ENCODE data around the gene ZNF888.
"Not testable (repeated sequence)": the region's sequence is repeated elsewhere in the genome, so short reads cannot be mapped to it uniquely, and the experiment has no call there.

ZNF888 gene

DNA sequence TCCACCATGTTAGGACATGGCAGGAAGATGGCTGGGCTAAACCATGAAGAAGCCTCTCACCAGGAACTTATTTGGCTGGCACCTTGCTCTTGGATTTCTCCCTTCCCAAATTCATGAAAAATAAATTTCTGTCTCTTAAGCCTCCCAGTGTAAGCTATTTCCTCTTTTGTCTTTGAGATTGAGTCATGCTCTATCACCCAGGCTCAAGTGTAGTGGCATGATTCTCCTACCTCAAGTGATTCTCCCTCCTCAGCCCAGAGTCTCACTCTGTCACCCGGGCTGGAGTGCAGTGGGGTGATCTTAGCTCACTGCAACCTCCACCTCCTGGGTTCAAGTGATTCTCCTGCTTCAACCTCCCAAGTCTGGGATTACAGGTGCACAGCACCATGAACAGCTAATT lies 12.6 kb downstream of the ZNF888 start:
- Histone ChIP-seq H3K27me3 (ENCODE audit: control insufficient read depth, low read length) (no peaks in the 10 kb centered on the region), H3K4me1 (ENCODE audit: control insufficient read depth, low read length) (no peaks in the 10 kb centered on the region), H4K20me1 (ENCODE audit: control insufficient read depth, insufficient read depth, low read depth, low read length) (no peaks in the 10 kb centered on the region), H3K79me2 (ENCODE audit: control insufficient read depth, low read length) (no peaks in the 10 kb centered on the region), H3K27ac (ENCODE audit: low read depth, low read length) (no peak overlapping the region), H3F3A (ENCODE audit: control insufficient read depth, insufficient read depth) (no peaks in the 10 kb centered on the region), H3K36me3 (ENCODE audit: control insufficient read depth, low read length) (peaks cover 37% of the 10 kb centered on the region), H3K4me3 (ENCODE audit: low read length) (no peak overlapping the region), H3K4me2 (ENCODE audit: low read length) (no peak overlapping the region), H3K9me3 (ENCODE audit: control insufficient read depth, insufficient read depth, low read length) (no peaks in the 10 kb centered on the region), H3K9me2 (replicated peaks; ENCODE audit: control insufficient read depth, low read length) (no peaks in the 10 kb centered on the region)
- TF ChIP-seq EZH2phosphoT487 (IDR thresholded peaks at IDR 0.05; ENCODE audit: borderline replicate concordance, low read length): no peak
- TF ChIP-seq, protein P1, sequence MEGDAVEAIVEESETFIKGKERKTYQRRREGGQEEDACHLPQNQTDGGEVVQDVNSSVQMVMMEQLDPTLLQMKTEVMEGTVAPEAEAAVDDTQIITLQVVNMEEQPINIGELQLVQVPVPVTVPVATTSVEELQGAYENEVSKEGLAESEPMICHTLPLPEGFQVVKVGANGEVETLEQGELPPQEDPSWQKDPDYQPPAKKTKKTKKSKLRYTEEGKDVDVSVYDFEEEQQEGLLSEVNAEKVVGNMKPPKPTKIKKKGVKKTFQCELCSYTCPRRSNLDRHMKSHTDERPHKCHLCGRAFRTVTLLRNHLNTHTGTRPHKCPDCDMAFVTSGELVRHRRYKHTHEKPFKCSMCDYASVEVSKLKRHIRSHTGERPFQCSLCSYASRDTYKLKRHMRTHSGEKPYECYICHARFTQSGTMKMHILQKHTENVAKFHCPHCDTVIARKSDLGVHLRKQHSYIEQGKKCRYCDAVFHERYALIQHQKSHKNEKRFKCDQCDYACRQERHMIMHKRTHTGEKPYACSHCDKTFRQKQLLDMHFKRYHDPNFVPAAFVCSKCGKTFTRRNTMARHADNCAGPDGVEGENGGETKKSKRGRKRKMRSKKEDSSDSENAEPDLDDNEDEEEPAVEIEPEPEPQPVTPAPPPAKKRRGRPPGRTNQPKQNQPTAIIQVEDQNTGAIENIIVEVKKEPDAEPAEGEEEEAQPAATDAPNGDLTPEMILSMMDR (IDR thresholded peaks at IDR 0.05; ENCODE audit: low read depth, low read length, poor library complexity, severe bottlenecking): no peak

DNA sequence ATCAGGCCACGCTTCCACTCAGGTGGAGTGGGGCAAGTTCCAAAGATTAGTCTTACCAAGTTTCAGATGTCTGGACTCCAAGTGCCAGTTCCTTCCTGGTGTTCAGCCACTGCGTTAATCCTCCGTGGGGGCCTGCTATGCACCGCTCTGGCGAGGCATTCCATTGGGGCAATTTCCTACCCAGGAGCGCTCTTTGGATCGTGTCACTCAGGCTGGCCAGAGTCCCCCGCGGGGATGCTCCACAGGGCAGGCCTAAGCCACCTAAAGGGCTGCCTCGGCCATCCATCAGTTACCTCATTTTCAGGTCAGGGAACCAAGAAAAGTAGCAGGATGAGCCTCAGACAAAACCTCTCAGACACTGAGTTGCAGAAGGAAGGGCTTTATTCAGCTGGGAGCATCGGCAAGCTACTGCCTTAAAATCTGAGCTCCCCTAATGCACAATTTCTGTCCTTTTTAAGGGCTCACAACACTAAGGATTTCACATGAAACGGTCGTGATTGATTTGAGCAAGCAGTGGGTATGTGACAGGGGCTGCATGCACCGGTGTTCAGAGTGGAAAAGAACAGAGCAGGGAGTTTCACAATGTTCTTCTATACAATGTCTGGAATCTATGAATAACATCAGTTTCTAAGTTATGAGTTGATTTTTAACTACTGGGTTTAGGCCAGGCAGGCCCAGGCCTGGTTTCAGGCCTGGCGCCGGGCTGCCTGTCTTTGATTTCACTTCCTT lies 19.0 kb downstream of the ZNF888 start:
- H3K79me2 ChIP-seq (ENCODE audit: control insufficient read depth, low read length); H3K27me3 ChIP-seq (ENCODE audit: control insufficient read depth, low read length); H4K20me1 ChIP-seq (ENCODE audit: control insufficient read depth, insufficient read depth, low read depth, low read length); H3K4me1 ChIP-seq (ENCODE audit: control insufficient read depth, low read length); H3K4me3 ChIP-seq (ENCODE audit: low read length); H3K9me3 ChIP-seq (ENCODE audit: control insufficient read depth, insufficient read depth, low read length); H3K9me2 ChIP-seq (replicated peaks; ENCODE audit: control insufficient read depth, low read length); H3K27ac ChIP-seq (ENCODE audit: low read depth, low read length); H3F3A ChIP-seq (ENCODE audit: control insufficient read depth, insufficient read depth); H3K4me2 ChIP-seq (ENCODE audit: low read length): not testable (repeated sequence)
- peaks cover 28% of the 10 kb centered on the region for H3K36me3 ChIP-seq (ENCODE audit: control insufficient read depth, low read length)

DNA sequence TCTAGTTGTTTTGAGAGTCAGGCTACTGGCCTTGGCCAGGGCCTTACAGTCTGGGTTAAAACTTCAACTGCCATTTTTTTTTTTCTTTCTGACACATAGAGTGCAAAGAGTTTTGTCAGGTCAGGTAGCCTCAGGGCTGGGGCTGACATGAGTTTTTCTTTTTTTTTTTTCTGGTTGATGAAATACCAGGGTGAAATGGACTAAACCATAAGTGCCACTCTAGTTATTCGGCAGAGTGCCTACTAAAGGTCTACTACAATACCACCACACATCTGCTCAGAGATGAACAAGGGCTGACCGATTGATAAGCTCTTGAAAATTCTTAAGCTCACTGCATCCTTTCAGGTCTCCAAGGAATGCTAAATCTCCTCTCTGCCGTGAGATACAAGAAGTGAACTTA lies 21.4 kb downstream of the ZNF888 start:
- no peak overlapping the region for H3K27ac ChIP-seq (ENCODE audit: low read depth, low read length)
- H4K20me1 ChIP-seq (ENCODE audit: control insufficient read depth, insufficient read depth, low read depth, low read length): no peaks in the 10 kb centered on the region
- peaks cover 13% of the 10 kb centered on the region for H3K36me3 ChIP-seq (ENCODE audit: control insufficient read depth, low read length)
- no peak overlapping the region for H3K4me3 ChIP-seq (ENCODE audit: low read length)
- H3K27me3 ChIP-seq (ENCODE audit: control insufficient read depth, low read length): no peaks in the 10 kb centered on the region
- H3K9me2 ChIP-seq (replicated peaks; ENCODE audit: control insufficient read depth, low read length): no peaks in the 10 kb centered on the region
- H3K4me2 ChIP-seq (ENCODE audit: low read length): no peak overlapping the region
- H3K9me3 ChIP-seq (ENCODE audit: control insufficient read depth, insufficient read depth, low read length): no peaks in the 10 kb centered on the region; the same call in 1 of the 2 replicates
- no peaks in the 10 kb centered on the region for H3F3A ChIP-seq (ENCODE audit: control insufficient read depth, insufficient read depth)
- TF ChIP-seq EZH2phosphoT487 (IDR thresholded peaks at IDR 0.05; ENCODE audit: borderline replicate concordance, low read length): no peak
- TF ChIP-seq, protein P1 (IDR thresholded peaks at IDR 0.05; ENCODE audit: low read depth, low read length, poor library complexity, severe bottlenecking): no peak
- H3K79me2 ChIP-seq (ENCODE audit: control insufficient read depth, low read length): peaks cover 5% of the 10 kb centered on the region
- peaks cover 8% of the 10 kb centered on the region for H3K4me1 ChIP-seq (ENCODE audit: control insufficient read depth, low read length)

DNA sequence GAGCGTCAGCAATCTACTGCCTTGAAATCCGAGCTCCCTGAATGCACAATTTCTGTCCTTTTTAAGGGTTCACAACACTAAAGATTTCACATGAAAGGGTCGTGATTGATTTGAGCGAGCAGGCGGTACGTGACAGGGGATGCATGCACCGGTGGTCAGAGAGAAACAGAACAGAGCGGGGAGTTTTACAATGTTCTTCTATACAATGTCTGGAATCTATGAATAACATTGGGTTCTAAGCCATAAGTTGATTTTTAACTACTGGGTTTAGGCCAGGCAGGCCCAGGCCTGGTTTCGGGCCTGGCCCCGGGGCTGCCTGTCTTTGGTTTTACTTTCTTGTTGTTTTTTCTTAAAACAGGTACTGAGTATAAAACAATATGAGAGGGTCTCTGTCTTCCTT lies 24.6 kb downstream of the ZNF888 start:
- not testable (repeated sequence) for H3K9me3 ChIP-seq (ENCODE audit: control insufficient read depth, insufficient read depth, low read length); H3K36me3 ChIP-seq (ENCODE audit: control insufficient read depth, low read length); H3K27ac ChIP-seq (ENCODE audit: low read depth, low read length); H4K20me1 ChIP-seq (ENCODE audit: control insufficient read depth, insufficient read depth, low read depth, low read length); H3K27me3 ChIP-seq (ENCODE audit: control insufficient read depth, low read length); H3K4me2 ChIP-seq (ENCODE audit: low read length); H3K4me3 ChIP-seq (ENCODE audit: low read length); H3F3A ChIP-seq (ENCODE audit: control insufficient read depth, insufficient read depth); H3K9me2 ChIP-seq (replicated peaks; ENCODE audit: control insufficient read depth, low read length)
- Histone ChIP-seq H3K4me1 (ENCODE audit: control insufficient read depth, low read length) (peaks cover 11% of the 10 kb centered on the region), H3K79me2 (ENCODE audit: control insufficient read depth, low read length) (peaks cover 35% of the 10 kb centered on the region)
